Midbrain (tissue), 1 donor: ENCODE results near the gene USP38.
"Not testable (repeated sequence)": the region's sequence is repeated elsewhere in the genome, so short reads cannot be mapped to it uniquely, and the experiment has no call there.

Experiments
- DNase-seq: peaks from one replicate; lab custom pipeline; 2025; lab: John Stamatoyannopoulos, UW

USP38 gene

DNA sequence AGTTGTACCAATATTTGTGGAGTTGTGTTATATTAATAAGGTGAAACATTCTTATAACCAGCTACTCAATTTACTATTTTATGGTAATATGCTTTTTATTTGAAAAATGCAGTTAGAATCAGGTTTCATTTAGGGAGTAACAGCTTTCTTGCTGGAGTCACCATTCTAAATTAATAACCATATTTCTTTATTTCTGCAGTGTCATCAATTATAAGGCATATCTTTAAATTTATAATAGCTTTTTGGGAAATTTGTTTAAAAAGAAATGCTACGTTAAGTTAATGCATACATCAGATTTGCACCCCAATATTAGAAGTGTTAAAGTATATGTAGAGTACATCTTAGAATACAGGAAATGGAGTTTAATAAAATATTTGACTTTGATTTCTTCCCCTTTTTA is 18.9 kb downstream of the USP38 start:
- no peak for DNase-seq

DNA sequence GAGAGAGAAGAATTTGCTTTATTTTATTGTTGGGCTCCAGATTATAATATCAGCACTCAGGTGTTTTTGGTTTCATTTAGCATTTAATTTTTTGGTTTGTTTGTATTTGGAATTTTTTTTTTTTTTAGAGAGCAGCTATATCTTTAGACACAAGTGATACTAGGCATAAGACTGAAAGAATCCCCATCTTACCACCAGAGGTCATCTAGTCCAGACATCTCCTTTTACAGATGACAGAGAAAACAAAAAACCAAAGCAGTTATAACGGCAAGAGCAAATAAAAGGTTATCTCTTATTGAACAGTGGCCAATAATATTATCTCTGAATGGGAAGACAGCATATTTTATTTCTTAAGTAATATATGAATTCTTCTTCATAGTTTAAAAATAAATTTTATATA is 22.8 kb downstream of the USP38 start:
- DNase-seq: peak; percentile 7

DNA sequence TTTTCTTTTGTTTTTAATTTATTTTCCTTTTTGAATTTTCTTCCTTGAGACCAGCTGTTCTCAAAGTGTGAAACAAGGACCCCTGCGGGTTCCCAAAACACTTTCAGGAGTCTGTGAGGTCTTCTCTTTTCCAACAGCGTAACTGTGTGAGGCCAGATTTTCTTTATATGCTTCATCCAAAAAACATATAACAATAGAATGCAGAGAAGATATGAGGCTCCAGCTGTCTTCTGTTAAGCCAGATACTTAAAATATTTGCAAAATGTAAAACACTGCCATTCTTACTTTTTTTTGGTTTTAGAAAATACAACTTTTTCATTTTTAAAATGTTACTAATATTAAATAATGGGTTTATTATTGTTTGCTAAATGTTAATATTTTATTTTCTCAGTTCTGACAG is 27.8 kb downstream of the USP38 start:
- DNase-seq: no peak

DNA sequence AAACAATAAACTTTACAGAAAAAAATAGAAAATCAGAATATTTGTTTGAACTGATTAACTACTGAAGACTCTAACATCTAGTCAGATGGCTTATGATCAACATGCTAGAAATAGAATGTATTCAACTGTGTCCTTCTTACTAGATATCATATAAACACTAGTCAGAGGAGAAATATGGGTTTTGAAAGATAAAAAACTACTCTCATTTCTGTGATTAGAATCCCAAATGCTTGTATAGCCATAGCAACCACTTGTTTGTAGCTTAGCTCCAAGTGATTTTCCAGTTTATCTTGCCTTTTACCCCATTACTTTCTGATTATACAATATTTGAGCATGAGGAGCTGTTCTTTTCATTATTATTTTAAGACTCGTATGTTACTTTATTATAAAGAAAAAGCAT is 31.2 kb downstream of the USP38 start:
- no peak for DNase-seq

DNA sequence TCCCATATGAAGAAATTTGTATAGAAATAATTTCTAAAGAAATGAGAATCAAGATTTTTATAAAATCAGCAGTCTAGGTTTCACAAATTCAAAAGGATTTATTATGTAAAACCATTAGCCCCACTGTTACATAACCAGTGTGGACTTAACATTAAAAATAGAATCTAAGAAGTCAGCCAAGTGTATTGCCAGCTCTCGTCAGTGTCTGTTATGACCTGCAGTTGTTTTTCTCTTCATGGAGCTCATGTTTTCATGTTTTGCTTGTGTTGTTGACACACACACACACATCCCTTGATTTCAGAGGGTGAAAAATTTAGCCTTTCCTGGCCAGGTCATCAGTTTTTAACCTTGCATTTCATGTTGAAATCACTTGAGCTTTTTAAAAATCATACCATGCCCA is 39.5 kb downstream of the USP38 start:
- peak; percentile 3 for DNase-seq

DNA sequence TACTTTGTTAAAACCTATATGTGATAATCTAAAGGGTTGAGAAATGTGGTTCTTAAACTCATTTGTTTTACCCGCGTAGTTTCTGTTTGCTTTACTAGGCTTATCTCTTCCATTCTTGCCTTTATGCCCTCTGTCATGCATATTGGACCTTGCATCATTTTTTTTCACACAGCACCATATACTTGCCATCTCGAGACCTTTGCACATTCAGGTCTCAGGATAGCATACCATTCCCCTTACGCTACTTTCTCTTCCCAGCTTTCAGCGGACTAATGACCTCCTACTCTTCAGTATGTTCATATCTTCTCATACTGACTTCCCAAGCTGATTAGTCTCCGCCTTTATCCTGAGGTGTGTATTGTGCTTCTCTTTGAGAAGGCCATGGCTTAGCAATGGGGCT is 40.5 kb downstream of the USP38 start:
- no peak for DNase-seq

DNA sequence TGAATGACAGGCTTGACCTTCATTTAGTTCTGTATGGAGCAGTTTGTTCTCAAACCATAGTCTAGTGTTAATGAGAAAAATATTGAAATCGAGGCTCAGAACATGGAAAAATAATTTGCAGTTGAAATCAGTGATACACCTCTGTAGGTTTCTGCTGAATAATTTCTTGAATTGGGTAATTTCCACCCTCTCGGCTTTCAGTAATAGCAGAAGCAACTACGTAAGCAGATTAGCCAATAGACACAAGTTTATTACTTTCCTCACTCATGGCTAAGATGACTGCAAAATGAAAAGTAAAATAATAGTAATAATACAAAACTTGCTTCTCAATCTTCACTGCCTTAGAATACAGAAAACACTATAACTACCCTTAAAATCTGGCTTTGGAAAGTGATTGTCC is 46.0 kb downstream of the USP38 start:
- no peak for DNase-seq

DNA sequence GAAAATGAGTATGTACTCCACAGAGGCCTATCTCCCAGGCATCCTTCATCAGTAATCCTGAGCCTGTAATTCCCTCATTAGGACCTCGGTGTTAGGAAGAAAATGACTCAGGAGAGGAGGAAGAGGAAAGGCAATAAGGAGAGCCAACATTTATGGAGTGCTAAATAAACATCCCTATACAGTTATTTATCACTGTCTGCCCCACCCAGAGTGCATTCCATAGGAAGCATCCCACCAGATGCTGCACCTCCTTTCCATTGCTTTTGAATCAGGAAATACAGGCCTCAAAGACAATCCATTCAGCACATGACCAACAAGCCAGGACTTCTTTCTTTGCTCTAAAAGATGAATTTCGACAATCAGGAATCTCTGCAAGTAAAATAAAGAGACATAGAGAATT is 47.6 kb downstream of the USP38 start:
- no peak for DNase-seq

DNA sequence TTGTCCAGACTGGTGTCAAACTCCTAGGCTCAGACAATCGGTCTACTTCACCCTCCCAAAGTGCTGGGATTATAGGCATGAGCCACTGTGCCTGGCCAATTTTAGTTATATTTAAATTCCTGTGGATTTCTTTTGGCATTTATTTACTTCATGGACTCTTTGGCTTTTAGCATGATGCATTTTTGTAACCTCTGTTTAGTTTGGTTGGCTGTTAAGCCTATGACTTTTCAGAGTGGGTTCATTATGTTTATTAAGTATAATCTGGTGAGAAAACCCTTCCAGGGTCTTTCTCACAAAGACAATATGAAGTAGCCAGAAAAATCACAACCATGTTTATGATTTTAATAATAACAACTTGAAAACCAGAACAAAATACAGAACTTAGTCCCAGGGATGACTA is 49.4 kb downstream of the USP38 start:
- DNase-seq: no peak

DNA sequence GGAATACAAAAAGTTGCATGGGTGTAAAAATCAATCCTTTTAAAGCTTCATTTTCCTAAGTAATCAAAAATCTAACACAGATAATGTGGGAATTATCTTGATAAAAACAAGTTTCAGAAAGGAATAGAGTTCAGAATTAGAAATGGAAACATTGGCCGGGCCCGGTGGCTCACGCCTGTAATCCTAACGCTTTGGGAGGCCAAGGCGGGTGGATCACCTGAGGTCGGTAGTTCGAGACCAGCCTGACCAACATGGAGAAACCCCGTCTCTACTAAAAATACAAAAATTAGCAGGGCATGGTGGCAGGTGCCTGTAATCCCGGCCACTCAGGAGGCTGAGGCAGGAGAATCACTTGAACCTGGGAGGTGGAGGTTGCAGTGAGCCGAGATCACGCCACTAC is 52.5 kb downstream of the USP38 start:
- DNase-seq: not testable (repeated sequence)

DNA sequence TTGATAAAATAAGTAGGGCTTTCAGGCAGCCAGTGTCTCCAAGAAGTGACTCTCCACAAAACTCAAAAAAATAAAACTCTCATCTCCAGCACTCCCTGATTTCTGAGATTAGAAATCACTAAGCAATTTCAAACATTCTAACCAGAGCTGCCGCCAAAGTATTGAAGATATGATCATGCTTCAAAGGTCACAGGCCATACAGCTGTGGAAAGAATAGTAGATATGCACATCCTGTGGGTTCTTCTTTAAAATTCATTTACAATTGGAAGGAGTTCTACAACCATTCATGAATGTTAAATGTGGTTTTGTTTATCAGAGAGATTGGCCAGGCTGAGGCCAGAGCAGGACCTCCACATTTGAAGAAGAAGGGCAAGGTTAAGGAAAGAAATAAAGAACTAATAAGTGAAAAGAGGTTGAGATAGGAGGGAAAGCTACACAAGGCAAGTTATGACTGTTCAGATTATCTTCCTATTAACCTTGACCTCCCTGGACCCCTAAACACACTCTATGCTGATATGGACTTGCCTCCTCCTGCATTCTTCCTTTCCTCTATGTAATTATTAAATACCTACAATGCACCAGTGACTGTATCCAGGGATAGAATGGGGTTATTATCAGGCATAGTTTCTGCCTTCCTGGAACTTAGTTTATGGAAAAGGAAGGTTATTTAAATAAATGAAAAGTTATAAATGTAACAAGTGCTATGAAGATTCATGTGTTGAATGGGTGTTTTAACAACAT is 56.4 kb downstream of the USP38 start:
- DNase-seq: no peak

DNA sequence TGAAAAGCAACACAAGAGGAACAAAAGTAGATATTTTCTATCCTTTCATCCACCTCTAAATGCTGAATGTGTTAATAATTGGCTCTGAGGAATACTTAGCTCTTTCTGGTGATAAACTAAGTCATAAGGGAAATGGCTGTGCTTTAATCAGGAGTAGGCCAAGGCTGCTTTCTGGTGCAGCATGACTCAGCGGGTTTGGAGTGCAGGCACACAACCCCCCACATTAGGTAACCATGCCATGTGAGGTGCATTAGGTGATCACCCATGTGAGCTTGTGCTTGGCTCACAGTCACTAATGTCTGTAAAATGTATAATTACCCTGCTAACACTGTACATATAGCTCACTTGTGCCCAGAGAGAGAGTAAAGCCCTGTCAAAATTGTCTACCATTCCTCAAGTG is 57.2 kb downstream of the USP38 start:
- no peak for DNase-seq

DNA sequence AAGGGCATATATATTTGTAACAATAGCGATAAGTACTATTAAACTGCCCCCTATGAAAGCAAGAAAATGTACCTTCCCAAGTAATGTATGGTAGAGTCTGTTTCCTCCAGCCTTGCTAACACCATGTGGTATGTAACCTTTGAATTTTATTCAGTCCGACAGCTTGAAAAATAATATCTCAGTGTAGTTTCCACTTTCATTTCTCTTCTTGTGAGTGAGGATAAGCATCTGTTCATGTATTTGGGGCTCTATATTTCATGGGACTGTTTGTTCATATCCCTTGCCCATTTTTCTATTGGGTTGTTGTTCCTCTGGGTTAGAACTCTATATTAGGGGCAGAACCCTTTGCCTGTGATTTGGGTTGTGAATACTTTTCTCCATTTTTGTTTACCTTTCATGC is 58.3 kb downstream of the USP38 start:
- no peak for DNase-seq

DNA sequence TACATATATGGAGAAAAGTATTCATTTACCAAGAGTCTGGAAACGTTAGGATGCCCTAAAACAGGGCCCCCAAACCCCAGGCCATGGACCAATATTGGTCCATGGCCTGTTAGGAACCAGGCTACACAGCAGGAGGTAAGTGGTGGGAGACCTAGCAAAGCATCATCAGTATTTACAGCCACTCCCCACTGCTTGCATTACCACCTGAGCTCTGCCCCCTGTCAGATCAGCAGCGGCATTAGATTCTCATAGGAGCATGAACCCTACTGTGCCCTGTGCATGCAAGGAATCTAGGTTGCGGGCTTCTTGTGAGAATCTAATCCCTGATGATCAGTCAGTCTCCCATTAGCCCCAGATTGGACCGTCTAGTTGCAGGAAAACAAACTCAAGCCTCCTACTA is 62.3 kb downstream of the USP38 start:
- no peak for DNase-seq

DNA sequence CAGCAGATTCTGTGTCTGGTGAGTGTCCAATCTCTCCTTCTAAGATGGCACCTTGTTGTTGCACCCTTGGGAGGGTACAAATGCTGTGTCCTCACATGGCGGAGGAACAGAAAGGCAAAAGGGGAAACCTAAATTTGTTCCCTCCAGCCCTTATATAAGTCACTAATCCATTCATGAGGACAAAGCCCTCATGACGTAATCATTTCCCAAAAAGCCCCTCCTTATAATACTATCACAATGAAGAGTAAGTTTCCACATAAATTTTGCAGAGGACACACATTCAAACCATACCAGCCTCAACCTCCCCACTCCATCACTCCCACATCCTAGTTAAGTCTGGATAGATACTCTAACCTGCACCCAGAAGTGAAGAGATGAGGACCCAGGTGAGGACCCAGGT is 63.1 kb downstream of the USP38 start:
- DNase-seq: no peak

DNA sequence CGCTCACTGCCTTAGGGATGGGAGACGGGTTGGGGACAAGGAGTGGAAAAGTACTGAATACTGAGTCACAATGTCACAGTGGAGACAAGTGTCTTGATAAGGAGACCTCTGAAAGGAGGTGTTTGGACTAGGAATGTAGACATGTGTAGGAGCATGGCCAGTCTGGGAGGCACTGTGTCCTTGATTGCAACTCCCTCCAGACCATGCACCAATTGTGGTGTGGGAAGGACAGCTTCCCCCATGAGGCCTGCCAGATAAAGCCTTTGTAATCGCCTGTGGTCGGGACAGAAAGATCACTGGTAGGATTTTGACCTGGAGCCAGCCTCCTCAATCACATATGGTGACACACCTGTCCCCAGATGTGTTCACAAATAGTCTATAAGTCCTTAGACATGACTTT is 64.1 kb downstream of the USP38 start:
- no peak for DNase-seq

DNA sequence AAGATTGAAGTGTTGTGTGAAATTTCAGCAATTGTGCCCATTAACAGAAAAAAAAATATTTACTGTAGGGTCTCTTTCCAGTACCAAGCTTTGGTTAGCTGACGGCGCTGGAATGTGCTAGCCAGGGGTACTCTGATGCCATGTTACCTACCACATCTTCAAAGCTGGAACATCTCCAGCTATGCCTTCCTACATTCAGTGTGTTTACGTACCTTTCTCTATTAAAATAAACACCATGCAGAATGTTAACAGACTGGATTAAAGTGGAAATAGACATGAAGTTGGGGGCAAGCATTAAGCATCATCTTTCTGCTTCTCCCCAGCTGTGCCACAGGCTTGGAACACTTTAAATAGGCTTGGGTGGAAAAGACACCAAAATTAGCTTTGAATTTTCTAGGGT is 65.9 kb downstream of the USP38 start:
- no peak for DNase-seq

DNA sequence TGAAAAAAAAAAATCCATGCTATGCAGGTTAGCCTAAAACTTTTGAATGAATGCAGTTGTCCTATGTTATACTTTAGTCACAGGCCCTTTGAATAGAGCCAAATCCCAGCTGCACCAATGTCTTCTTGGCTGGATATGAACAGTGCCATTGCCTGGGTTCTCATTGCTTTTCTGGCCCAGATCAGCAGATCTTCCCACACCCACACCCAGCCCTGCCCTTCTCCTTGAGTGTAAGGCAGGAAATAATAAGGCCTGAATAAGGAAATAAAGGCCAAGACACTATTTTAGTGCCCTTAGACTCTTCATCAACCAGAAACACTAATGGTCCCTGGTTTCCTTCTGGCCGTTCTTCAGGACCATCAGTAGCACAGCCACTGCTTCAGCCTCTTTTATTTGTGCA is 66.6 kb downstream of the USP38 start:
- DNase-seq: no peak

DNA sequence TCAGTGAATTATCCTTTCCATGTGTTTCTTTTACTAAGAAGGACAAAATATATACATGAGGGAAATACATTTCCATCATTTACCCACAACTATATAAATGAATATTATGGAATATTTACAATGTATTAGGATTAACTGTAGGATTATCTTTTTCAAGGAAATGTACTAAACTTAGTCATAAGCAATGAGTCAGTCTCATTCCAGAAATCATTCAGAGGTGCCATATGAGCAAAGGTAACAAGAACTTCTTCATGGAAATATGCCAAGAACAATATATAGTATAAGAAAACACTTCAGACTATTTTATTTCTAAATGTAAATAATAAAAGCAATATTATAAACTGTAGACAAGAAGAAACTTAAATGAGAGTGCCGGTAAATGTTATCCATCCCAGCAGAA is 67.1 kb downstream of the USP38 start:
- no peak for DNase-seq

DNA sequence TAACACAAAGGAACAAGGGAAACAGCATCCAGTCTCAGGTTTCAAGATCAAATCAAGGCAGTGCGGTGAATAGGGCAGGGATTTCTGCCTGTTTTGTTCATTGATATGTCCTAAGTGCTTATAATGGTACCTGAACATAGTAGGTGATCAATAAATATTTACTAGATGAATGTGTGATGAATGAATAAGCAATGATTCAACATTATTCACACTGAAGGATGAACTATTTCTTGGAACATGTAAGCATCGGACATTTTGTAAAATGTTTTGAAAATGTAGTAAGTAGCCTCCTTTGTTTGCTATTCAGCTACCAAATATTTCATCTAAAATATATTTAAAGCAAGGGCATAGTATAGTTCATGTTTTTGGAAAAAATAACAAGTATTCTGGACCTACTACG is 67.8 kb downstream of the USP38 start:
- DNase-seq: no peak

DNA sequence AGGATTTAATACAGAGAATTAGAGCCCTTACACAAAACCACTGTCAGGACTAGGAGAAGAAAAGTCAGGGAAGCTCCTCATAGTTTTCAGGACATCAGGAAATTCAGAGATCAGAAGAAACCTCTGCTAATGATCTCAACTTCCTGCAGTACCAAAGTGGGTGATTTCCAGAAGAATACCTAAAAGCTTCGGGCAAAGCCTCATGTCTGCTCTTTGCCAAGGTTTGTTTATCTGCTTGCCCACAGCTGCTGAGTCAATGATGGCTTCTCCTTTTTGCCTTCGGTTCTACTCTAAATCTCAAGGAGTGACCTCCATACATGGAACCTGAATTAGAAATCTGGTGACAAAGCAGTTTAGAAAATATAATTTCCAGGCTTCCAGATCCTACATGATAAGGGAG is 68.4 kb downstream of the USP38 start:
- DNase-seq: no peak

DNA sequence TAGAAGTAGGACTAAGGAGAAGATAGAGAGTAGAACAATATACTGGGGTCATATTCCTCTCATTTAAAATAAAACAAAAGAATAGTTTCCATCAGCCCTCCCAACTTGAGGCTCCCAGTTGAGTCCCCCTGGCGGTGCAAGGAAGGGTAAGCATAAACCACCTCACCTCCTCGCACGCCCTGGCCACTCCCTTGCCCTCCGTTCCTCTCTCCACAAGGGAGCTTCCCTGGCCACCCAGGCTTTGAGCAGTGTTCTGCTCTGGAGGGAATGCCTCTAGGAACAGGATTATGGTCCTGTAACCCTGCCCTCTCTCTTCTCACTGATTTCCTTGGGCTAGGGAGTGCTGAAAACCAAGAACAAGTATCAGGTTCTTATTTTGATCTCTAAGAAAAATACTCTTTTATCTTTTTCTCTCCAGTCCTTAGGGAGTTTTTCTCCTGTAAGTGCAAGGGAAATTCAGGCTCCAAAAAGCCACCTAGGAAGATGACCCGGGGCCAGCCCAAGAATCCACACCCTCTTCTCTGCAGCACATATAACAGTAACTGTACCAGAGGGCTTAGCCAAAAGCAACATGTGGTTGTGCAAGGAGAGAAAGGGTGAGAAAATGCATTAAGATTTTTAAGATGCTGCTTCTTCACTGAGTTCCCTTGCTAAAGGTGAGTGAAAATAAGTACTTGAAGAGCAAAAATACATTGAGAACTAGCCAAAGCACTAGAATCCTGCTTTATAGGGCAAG is 69.9 kb downstream of the USP38 start:
- no peak for DNase-seq

DNA sequence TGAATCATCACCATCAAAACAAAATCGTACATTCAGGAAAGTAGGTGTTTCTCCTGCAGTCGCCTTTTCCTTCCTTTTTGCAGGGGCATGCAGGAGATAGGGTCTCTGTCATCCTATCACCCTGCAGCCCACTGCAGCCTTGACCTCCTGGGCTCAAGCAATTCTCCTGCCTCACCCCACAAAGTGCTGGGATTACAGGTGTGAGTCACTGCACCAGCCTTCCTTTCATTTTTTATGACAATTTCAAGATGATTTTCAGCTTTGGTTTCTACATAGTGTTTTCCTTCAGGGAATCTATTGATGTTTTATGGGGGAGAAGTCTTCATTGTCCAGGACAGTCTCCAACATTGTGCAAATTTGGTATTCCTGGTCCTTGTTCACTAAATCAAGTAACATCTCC is 71.7 kb downstream of the USP38 start:
- no peak for DNase-seq

DNA sequence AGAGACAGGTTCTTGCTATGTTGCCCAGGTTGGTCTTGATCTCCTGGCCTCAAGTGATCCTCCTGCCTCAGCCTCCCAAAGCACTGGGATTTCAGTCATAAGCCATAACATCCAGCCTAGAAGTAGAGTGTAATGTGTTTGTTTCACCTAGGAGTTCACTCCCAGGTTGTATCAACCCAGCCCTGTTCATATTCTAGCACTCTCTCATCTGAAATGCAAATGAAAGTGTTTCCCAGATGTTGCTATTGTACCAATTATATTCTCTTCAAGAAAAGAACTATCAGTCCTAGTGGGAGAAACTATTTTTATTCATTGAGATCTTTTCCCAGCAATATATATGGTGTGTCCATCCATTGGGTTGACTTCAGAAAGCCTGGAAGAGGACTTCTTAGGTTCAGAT is 72.6 kb downstream of the USP38 start:
- no peak for DNase-seq
